ENCODE results near the gene GCGR.

The GCGR gene

GRCh38 chr17:81815646-81815986, 11.7 kb downstream of the GCGR start:
- no peaks in the 10 kb centered on the region for H3K79me2 ChIP-seq (ENCODE audit: insufficient read depth, low read length)
- no peaks in the 10 kb centered on the region for H3K36me3 ChIP-seq (ENCODE audit: insufficient read depth, low read length)
- H4K20me1 ChIP-seq (ENCODE audit: insufficient read depth, low read length): 0 out of 2 replicates have a peak, but pooled peaks cover 4% of the 10 kb centered on the region
- no peak overlapping the region for H3K9ac ChIP-seq (ENCODE audit: low read depth, low read length)
- no peaks in the 10 kb centered on the region for H3K9me3 ChIP-seq (ENCODE audit: insufficient read depth, low read length, severe bottlenecking)
- H3K27me3 ChIP-seq (ENCODE audit: insufficient read depth, low read length, poor library complexity): no peaks in the 10 kb centered on the region
- no peak overlapping the region for H2AFZ ChIP-seq (ENCODE audit: low read depth, low read length)
- no peak overlapping the region for H3K4me2 ChIP-seq (ENCODE audit: insufficient read depth, low read length)
- ATAC-seq (ENCODE audit: insufficient read depth, low read depth) (no peak), DNase-seq (no peak)
- TF ChIP-seq, protein P1, sequence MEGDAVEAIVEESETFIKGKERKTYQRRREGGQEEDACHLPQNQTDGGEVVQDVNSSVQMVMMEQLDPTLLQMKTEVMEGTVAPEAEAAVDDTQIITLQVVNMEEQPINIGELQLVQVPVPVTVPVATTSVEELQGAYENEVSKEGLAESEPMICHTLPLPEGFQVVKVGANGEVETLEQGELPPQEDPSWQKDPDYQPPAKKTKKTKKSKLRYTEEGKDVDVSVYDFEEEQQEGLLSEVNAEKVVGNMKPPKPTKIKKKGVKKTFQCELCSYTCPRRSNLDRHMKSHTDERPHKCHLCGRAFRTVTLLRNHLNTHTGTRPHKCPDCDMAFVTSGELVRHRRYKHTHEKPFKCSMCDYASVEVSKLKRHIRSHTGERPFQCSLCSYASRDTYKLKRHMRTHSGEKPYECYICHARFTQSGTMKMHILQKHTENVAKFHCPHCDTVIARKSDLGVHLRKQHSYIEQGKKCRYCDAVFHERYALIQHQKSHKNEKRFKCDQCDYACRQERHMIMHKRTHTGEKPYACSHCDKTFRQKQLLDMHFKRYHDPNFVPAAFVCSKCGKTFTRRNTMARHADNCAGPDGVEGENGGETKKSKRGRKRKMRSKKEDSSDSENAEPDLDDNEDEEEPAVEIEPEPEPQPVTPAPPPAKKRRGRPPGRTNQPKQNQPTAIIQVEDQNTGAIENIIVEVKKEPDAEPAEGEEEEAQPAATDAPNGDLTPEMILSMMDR (IDR thresholded peaks at IDR 0.05; ENCODE audit: borderline replicate concordance, extremely low read depth, low read length, poor library complexity, severe bottlenecking): no peak
- TF ChIP-seq EZH2 (IDR thresholded peaks at IDR 0.05; ENCODE audit: borderline replicate concordance, low read depth, low read length, severe bottlenecking): no peak
- H3K4me1 ChIP-seq (ENCODE audit: insufficient read depth, low read length): no peaks in the 10 kb centered on the region
- no peak overlapping the region for H3K4me3 ChIP-seq (ENCODE audit: low read depth in 1 of 2, low read length in 2 of 2)
- no peak overlapping the region for H3K27ac ChIP-seq (ENCODE audit: low read length)

GRCh38 chr17:81817758-81818147, 13.8 kb downstream of the GCGR start:
- no peaks in the 10 kb centered on the region for H3K27me3 ChIP-seq (ENCODE audit: insufficient read depth, low read length, poor library complexity)
- H3K27ac ChIP-seq (ENCODE audit: low read length): no peak overlapping the region
- TF ChIP-seq, protein P1 (IDR thresholded peaks at IDR 0.05; ENCODE audit: borderline replicate concordance, extremely low read depth, low read length, poor library complexity, severe bottlenecking): no peak
- no peak for TF ChIP-seq EZH2 (IDR thresholded peaks at IDR 0.05; ENCODE audit: borderline replicate concordance, low read depth, low read length, severe bottlenecking)
- no peaks in the 10 kb centered on the region for H3K79me2 ChIP-seq (ENCODE audit: insufficient read depth, low read length)
- no peaks in the 10 kb centered on the region for H3K9me3 ChIP-seq (ENCODE audit: insufficient read depth, low read length, severe bottlenecking)
- ATAC-seq (ENCODE audit: insufficient read depth, low read depth) (no peak), DNase-seq (no peak)
- H3K36me3 ChIP-seq (ENCODE audit: insufficient read depth, low read length): peaks cover 6% of the 10 kb centered on the region
- no peak overlapping the region for H3K4me3 ChIP-seq (ENCODE audit: low read depth in 1 of 2, low read length in 2 of 2)
- no peak overlapping the region for H2AFZ ChIP-seq (ENCODE audit: low read depth, low read length)
- H3K4me1 ChIP-seq (ENCODE audit: insufficient read depth, low read length): peaks cover 18% of the 10 kb centered on the region
- no peak overlapping the region for H3K9ac ChIP-seq (ENCODE audit: low read depth, low read length)
- no peaks in the 10 kb centered on the region; the same call in 1 of the 2 replicates for H4K20me1 ChIP-seq (ENCODE audit: insufficient read depth, low read length)
- H3K4me2 ChIP-seq (ENCODE audit: insufficient read depth, low read length): no peak overlapping the region

GRCh38 chr17:81819708-81820107, 15.8 kb downstream of the GCGR start:
- Histone ChIP-seq H3K9me3 (ENCODE audit: insufficient read depth, low read length, severe bottlenecking) (no peaks in the 10 kb centered on the region), H2AFZ (ENCODE audit: low read depth, low read length) (no peak overlapping the region), H3K4me3 (ENCODE audit: low read depth in 1 of 2, low read length in 2 of 2) (no peak overlapping the region), H3K27me3 (ENCODE audit: insufficient read depth, low read length, poor library complexity) (no peaks in the 10 kb centered on the region), H3K9ac (ENCODE audit: low read depth, low read length) (no peak overlapping the region), H3K36me3 (ENCODE audit: insufficient read depth, low read length) (peaks cover 20% of the 10 kb centered on the region), H3K4me1 (ENCODE audit: insufficient read depth, low read length) (peaks cover 20% of the 10 kb centered on the region), H3K27ac (ENCODE audit: low read length) (no peak overlapping the region), H3K79me2 (ENCODE audit: insufficient read depth, low read length) (no peaks in the 10 kb centered on the region), H3K4me2 (ENCODE audit: insufficient read depth, low read length) (no peak overlapping the region), H4K20me1 (ENCODE audit: insufficient read depth, low read length) (no peaks in the 10 kb centered on the region; the same call in none of the 2 replicates)
- no peak for ATAC-seq (ENCODE audit: insufficient read depth, low read depth)
- DNase-seq: no peak
- TF ChIP-seq EZH2 (IDR thresholded peaks at IDR 0.05; ENCODE audit: borderline replicate concordance, low read depth, low read length, severe bottlenecking): no peak
- TF ChIP-seq, protein P1 (IDR thresholded peaks at IDR 0.05; ENCODE audit: borderline replicate concordance, extremely low read depth, low read length, poor library complexity, severe bottlenecking): no peak

DNA sequence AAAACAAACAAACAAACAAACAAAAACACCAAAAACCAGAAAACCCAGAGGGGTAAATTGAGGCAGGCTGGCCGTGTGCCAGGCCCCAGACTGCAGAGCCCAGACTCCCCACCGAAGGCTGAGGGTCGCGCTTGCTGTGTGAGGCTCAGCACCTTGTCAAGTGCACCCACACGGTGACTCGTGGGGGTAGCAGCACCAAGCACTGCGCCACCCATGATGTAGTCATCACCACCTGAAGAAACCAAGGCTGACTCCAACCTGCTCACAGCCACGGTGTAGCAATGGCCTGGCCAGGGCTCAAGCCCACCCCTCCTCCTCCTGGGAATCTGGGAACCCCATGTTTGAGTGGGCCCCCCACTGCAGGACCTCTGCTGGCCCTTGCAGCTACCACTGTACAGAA, 17.2 kb downstream of the GCGR start:
- Histone ChIP-seq H3K27ac (ENCODE audit: low read length) (peak overlapping the region; percentile 54; the same call in 1 of the 2 replicates), H3K36me3 (ENCODE audit: insufficient read depth, low read length) (peaks cover 20% of the 10 kb centered on the region), H4K20me1 (ENCODE audit: insufficient read depth, low read length) (peaks cover 13% of the 10 kb centered on the region), H3K4me3 (ENCODE audit: low read depth in 1 of 2, low read length in 2 of 2) (no peak overlapping the region), H3K4me2 (ENCODE audit: insufficient read depth, low read length) (no peak overlapping the region), H3K9me3 (ENCODE audit: insufficient read depth, low read length, severe bottlenecking) (no peaks in the 10 kb centered on the region), H3K9ac (ENCODE audit: low read depth, low read length) (no peak overlapping the region; the same call in 1 of the 2 replicates), H3K27me3 (ENCODE audit: insufficient read depth, low read length, poor library complexity) (no peaks in the 10 kb centered on the region), H2AFZ (ENCODE audit: low read depth, low read length) (no peak overlapping the region), H3K79me2 (ENCODE audit: insufficient read depth, low read length) (peaks cover 8% of the 10 kb centered on the region), H3K4me1 (ENCODE audit: insufficient read depth, low read length) (peaks cover 20% of the 10 kb centered on the region)
- DNase-seq (no peak), ATAC-seq (ENCODE audit: insufficient read depth, low read depth) (no peak)
- no peak for TF ChIP-seq EZH2 (IDR thresholded peaks at IDR 0.05; ENCODE audit: borderline replicate concordance, low read depth, low read length, severe bottlenecking)
- TF ChIP-seq, protein P1 (IDR thresholded peaks at IDR 0.05; ENCODE audit: borderline replicate concordance, extremely low read depth, low read length, poor library complexity, severe bottlenecking): no peak
